Endothelial cell of umbilical vein (primary cell): ENCODE results near the gene SLC7A4.
"Not testable (repeated sequence)": the region's sequence is repeated elsewhere in the genome, so short reads cannot be mapped to it uniquely, and the experiment has no call there.

ENCODE experiments used
- CTCF ChIP-seq, 2 donors: IDR thresholded peaks; 1 replicate in 1 of 2; 2 replicates in 1 of 2; pipeline ENCODE4 v1.5.1; 2011; ENCODE audit warnings: low read length in 2 of 2, mild to moderate bottlenecking in 2 of 2, moderate library complexity in 2 of 2, control low read depth in 1 of 2, inconsistent platforms in 1 of 2, low read depth in 1 of 2; ENCODE audit not compliant: insufficient read depth in 1 of 2; ENCODE audit errors: extremely low read depth in 1 of 2
- EZH2 ChIP-seq: IDR thresholded peaks from 2 replicates; pipeline ENCODE4 v1.6.1; 2012; ENCODE audit warnings: borderline replicate concordance, low read depth, mild to moderate bottlenecking, moderate library complexity, low read length, inconsistent platforms; ENCODE audit not compliant: severe bottlenecking
- FOS ChIP-seq: IDR thresholded peaks from 2 replicates; pipeline ENCODE4 v1.6.1; 2011; ENCODE audit warnings: mild to moderate bottlenecking, low read length, moderate library complexity, borderline replicate concordance; ENCODE audit not compliant: insufficient read depth
- JUN ChIP-seq: IDR thresholded peaks from 2 replicates; pipeline ENCODE4 v1.6.1; 2011; ENCODE audit warnings: borderline replicate concordance, low read depth; ENCODE audit not compliant: insufficient read length, insufficient read depth
- POLR2A ChIP-seq: IDR thresholded peaks from 2 replicates; pipeline ENCODE4 v1.6.1; 2012; ENCODE audit warnings: low read depth, mild to moderate bottlenecking, control low read depth, low read length
- POLR2AphosphoS5 ChIP-seq: IDR thresholded peaks from 2 replicates; pipeline ENCODE4 v1.6.1; 2012; ENCODE audit warnings: low read depth, mild to moderate bottlenecking, control low read depth, low read length, moderate library complexity; ENCODE audit not compliant: insufficient read depth
- TF ChIP-seq, protein P1 (sequence below): IDR thresholded peaks from 2 replicates; pipeline ENCODE4 v1.6.1; 2011; ENCODE audit not compliant: insufficient read depth, insufficient read length

DNA sequence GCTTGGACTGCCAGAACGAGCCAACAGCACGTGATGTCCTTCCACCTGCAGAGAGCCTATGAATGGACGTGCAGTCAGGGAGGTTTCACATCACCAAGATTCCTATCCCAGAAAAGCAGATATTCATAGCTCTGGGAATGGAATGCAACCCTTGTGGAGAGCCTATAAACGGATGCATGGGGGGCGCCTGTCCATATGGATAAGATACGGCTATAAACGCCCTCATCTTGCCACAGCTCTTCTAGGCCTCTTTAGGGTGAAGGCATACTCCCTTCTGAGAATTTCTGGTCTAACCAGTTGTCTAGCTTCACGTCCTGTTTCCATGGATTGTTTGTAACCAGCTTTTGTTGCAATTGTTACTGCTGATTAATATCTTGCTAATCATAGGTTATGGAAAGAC lies 39.4 kb upstream of the SLC7A4 start:
- not testable (repeated sequence) for TF ChIP-seq CTCF (IDR thresholded peaks at IDR 0.05; ENCODE audit: extremely low read depth in 1 of 2, insufficient read depth in 1 of 2, low read depth in 1 of 2, low read length in 2 of 2); POLR2A; EZH2; POLR2AphosphoS5; FOS; JUN
- TF ChIP-seq, protein P1, sequence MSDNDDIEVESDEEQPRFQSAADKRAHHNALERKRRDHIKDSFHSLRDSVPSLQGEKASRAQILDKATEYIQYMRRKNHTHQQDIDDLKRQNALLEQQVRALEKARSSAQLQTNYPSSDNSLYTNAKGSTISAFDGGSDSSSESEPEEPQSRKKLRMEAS = not testable (repeated sequence)
